Right lobe of liver (tissue), 4 donors: ENCODE results near the gene MTMR11.

Source experiments
- POLR2A ChIP-seq: fragments of 450-650 bp; IDR thresholded peaks from one replicate; pipeline ENCODE4 v1.6.1; 2017; ENCODE audit warnings: antibody characterized with exemption, mild to moderate bottlenecking
- TF ChIP-seq, protein P1 (sequence below), 4 donors: fragments of 200-600 bp in 3 of 4; fragments of 450-650 bp in 1 of 4; IDR thresholded peaks; one replicate each; pipeline versions ENCODE4 v1.5.1 to v1.8.0; 2016 to 2022; ENCODE audit warnings: antibody characterized with exemption in 4 of 4, mild to moderate bottlenecking in 2 of 4
- donor health status: DM: no; HTN: no; CAD: no.
- donor health status: DM: no; HTN: no; CAD: no.
- donor health status: DM: no; HTN: yes; CAD: no.

DNA sequence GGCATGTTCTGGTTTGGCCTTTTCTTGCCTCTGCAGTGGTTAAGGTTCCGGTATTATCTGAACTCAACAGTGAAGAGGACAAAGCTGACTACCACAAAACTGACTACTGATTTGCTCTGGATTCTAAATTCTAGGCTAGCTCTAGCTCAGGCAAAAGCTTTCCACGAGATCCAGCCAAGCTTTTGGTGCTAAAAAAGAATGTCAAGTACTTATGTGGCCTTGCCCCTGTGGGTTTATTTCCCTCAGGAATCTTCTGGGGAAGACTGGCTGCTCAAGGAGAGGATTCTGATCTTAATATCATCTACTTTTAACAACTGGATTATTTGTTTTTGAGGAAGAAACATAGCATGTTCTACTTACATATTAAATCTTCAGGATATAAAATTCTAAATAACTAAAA, 26.1 kb upstream of the MTMR11 start:
- TF ChIP-seq POLR2A = no peak
- TF ChIP-seq, protein P1, sequence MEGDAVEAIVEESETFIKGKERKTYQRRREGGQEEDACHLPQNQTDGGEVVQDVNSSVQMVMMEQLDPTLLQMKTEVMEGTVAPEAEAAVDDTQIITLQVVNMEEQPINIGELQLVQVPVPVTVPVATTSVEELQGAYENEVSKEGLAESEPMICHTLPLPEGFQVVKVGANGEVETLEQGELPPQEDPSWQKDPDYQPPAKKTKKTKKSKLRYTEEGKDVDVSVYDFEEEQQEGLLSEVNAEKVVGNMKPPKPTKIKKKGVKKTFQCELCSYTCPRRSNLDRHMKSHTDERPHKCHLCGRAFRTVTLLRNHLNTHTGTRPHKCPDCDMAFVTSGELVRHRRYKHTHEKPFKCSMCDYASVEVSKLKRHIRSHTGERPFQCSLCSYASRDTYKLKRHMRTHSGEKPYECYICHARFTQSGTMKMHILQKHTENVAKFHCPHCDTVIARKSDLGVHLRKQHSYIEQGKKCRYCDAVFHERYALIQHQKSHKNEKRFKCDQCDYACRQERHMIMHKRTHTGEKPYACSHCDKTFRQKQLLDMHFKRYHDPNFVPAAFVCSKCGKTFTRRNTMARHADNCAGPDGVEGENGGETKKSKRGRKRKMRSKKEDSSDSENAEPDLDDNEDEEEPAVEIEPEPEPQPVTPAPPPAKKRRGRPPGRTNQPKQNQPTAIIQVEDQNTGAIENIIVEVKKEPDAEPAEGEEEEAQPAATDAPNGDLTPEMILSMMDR (IDR thresholded peaks at IDR 0.05) = no peak
